Left lung (tissue), 14 donors: Measurements from ENCODE around the gene KCNMB4. TPM values are rescaled to one million over a fixed set of nuclear protein-coding genes. Genes with fewer than 3 reads are reported as not detected.
A peak's percentile ranks its signal among the peaks of the same experiment; 100 is the strongest.

ENCODE experiments used
- ATAC-seq: fragments of 200-7000 bp; cut with Tn5 transposase; one replicate; pipeline ENCODE4 v1.9.1; 2020; ENCODE audit warnings: moderate library complexity
- DNase-seq, 4 donors: peaks; one replicate each; pipeline ENCODE4 v3.0.0-alpha.2; 2013 to 2020
- H3K27ac ChIP-seq, 2 donors: fragments of 200-600 bp; sonication (generic) in 1 of 2; one replicate each; pipeline versions ENCODE4 v1.5.0 to v1.8.0; 2020 to 2021
- H3K27me3 ChIP-seq, 2 donors: fragments of 200-600 bp; sonication (generic) in 1 of 2; one replicate each; pipeline versions ENCODE4 v1.5.0 to v1.8.0; 2020 to 2021
- H3K36me3 ChIP-seq, 2 donors: fragments of 200-600 bp; sonication (generic) in 1 of 2; one replicate each; pipeline versions ENCODE4 v1.5.0 to v1.8.0; 2020 to 2021
- H3K4me1 ChIP-seq, 2 donors: fragments of 200-600 bp; one replicate each; pipeline ENCODE4 v1.8.0; 2021
- H3K4me3 ChIP-seq, 2 donors: fragments of 200-600 bp; sonication (generic) in 1 of 2; one replicate each; pipeline versions ENCODE4 v1.5.0 to v1.8.0; 2020 to 2021; ENCODE audit warnings: mild to moderate bottlenecking in 1 of 2
- H3K9me3 ChIP-seq, 2 donors: fragments of 200-600 bp; sonication (generic) in 1 of 2; one replicate each; pipeline versions ENCODE4 v1.5.0 to v1.8.0; 2020 to 2021
- intact Hi-C, 2 donors: fragments of 100-400 bp; cut with DNase I; formaldehyde crosslinking; loops; one replicate each; pipeline versions ENCODE4 v1.11.2 to v1.14.2; 2022
- long read RNA-seq, 12 donors: library from polyadenylated mRNA in 2 of 12; unstranded in 2 of 12; transcript quantifications; one replicate each; pipeline ENCODE4 v2.0.0 and lab custom pipeline, GENCODE V29; 2019 to 2026
- polyA plus RNA-seq, 6 donors: library from polyadenylated mRNA; unstranded; fragments of 120-200 nt; gene quantifications; one replicate each; pipeline ENCODE4 v1.2.1, GENCODE V29; 2013; ENCODE audit not compliant: insufficient read length in 6 of 6
- total RNA-seq, 2 donors: library from RNA; stranded (reverse); fragmentation: NEBNext Ultra II Directional; extraction: Animal tissue kit (Norgen Biotek cat#: 25700); gene quantifications; one replicate each; pipeline ENCODE4 v1.2.1, GENCODE V29; 2021
- TF ChIP-seq, protein P1 (sequence below), 2 donors: fragments of 200-600 bp; sonication (generic) in 1 of 2; IDR thresholded peaks; one replicate each; pipeline versions ENCODE4 v1.5.0 to v1.8.0; 2021; ENCODE audit warnings: antibody characterized with exemption in 2 of 2
- donor health status: DM: no; HTN: yes; CAD: no.
- donor health status: DM: no; HTN: no; CAD: no.

Gene KCNMB4, protein sequence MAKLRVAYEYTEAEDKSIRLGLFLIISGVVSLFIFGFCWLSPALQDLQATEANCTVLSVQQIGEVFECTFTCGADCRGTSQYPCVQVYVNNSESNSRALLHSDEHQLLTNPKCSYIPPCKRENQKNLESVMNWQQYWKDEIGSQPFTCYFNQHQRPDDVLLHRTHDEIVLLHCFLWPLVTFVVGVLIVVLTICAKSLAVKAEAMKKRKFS
- total RNA-seq, result 1 to 10 TPM; 3.9 to 4.0 TPM
- polyA plus RNA-seq, result 10 to 100 TPM; 18.4 to 24.7 (median 21.4) TPM
- long read RNA-seq, donor 1, full-length matches to known transcripts, result 19 of 19 reads
- long read RNA-seq, donor 1, partial matches to known transcripts, result 0 of 19 reads
- long read RNA-seq, donor 1, other reads (novel, unspliced or antisense), result 0 of 19 reads
- long read RNA-seq, donor 2, full-length matches to known transcripts, result 13 of 13 reads
- long read RNA-seq, donor 2, partial matches to known transcripts, result 0 of 13 reads
- long read RNA-seq, donor 2, other reads (novel, unspliced or antisense), result 0 of 13 reads
- long read RNA-seq, donor 3, full-length matches to known transcripts, result 12 of 12 reads
- long read RNA-seq, donor 3, partial matches to known transcripts, result 0 of 12 reads
- long read RNA-seq, donor 3, other reads (novel, unspliced or antisense), result 0 of 12 reads
- long read RNA-seq, donor 4, full-length matches to known transcripts, result 4 of 4 reads
- long read RNA-seq, donor 4, partial matches to known transcripts, result 0 of 4 reads
- long read RNA-seq, donor 4, other reads (novel, unspliced or antisense), result 0 of 4 reads
- long read RNA-seq, donor 5, full-length matches to known transcripts, result 13 of 13 reads
- long read RNA-seq, donor 5, partial matches to known transcripts, result 0 of 13 reads
- long read RNA-seq, donor 5, other reads (novel, unspliced or antisense), result 0 of 13 reads
- long read RNA-seq, donor 6, full-length matches to known transcripts, result 9 of 9 reads
- long read RNA-seq, donor 6, partial matches to known transcripts, result 0 of 9 reads
- long read RNA-seq, donor 6, other reads (novel, unspliced or antisense), result 0 of 9 reads
- long read RNA-seq, donor 7, full-length matches to known transcripts, result 10 of 10 reads
- long read RNA-seq, donor 7, partial matches to known transcripts, result 0 of 10 reads
- long read RNA-seq, donor 7, other reads (novel, unspliced or antisense), result 0 of 10 reads
- long read RNA-seq, donor 8, full-length matches to known transcripts, result 15 of 15 reads
- long read RNA-seq, donor 8, partial matches to known transcripts, result 0 of 15 reads
- long read RNA-seq, donor 8, other reads (novel, unspliced or antisense), result 0 of 15 reads
- long read RNA-seq, donor 9, result 0 reads
- long read RNA-seq, donor 10, full-length matches to known transcripts, result 1 of 2 reads
- long read RNA-seq, donor 10, partial matches to known transcripts, result 0 of 2 reads
- long read RNA-seq, donor 10, other reads (novel, unspliced or antisense), result 1 of 2 reads
- long read RNA-seq, donor 11, full-length matches to known transcripts, result 23 of 29 reads
- long read RNA-seq, donor 11, partial matches to known transcripts, result 6 of 29 reads
- long read RNA-seq, donor 11, other reads (novel, unspliced or antisense), result 0 of 29 reads
- long read RNA-seq, donor 12, full-length matches to known transcripts, result 12 of 12 reads
- long read RNA-seq, donor 12, partial matches to known transcripts, result 0 of 12 reads
- long read RNA-seq, donor 12, other reads (novel, unspliced or antisense), result 0 of 12 reads

DNA sequence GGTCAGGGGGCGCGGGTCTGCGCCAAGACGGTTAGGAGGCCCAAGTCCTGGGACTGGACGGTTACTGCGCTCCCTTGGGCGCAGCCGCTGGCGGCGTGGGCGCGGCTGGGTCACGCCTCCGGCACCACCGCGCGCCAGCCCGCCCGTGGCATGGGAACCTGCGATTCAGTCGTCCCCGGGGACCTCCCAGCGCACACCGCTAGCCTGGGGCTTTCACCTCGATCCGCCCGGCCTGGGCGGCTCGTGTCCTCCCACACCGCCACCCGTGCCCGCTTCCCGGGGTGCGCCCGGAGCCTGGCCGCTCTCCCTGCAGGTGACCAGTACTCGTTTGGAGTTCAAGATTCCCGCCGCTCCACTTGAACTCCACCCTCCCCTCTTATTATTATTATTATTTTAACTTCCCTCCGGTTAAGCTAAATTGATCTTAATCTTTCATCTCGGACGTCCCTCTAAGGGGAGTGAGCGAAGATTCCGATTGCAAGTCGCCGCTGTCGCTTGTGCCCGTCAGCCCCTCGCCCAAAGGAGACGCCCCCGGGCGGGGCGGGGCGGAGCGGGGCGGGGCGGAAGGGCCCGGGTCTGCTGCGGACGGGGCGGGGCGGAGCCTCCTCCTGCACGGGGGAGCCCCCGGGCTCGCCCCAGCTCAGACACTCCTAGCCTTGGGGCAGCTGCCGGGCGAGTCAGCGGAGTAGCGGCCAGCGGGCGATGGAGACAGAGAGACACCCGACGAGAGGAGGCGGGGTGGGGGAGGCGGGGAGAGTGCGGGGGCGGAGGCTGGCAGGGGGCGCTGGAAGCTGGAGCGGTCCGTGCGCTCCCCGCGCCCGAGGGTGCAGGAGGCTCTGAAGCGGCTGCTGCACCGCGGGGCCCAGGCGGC, at the start of gene KCNMB4:
KCNMB4 (plus strand) TSS at position 643 of the 871 bp plus-strand sequence. CDS start 445 bp downstream, outside the sequence.
- intact Hi-C loops, result no loop called here

DNA sequence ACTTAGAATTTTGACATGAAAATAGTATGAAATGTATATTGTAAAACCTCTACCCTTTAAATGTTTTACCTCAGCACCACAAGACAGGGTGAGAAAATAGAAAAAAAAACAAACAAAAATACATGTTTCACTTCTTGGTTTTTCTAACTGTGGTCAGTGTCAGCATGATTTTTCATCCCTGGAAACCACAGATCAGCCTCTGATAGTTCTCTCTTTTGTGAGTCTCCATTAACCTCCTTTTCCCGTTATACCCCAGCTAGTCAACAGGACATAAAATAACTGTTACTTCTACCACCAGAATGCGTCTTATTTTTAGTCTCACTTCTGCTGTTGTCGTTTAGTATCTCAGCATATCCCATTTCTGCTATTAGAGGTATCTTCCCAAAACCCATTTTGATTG, 48.3 kb upstream of the KCNMB4 start:
- Histone ChIP-seq H3K36me3 (no peaks in the 10 kb centered on the region), H3K27ac (no peak overlapping the region), H3K4me3 (no peak overlapping the region), H3K27me3 (no peaks in the 10 kb centered on the region), H3K9me3 (no peaks in the 10 kb centered on the region), H3K4me1 (peaks cover 0 to 35% of the 10 kb centered on the region in 2 donors)
- ATAC-seq (peak; percentile 32), DNase-seq (peak in 1 of 4 donors; percentile 2)
- intact Hi-C loops, result no loop called here
- TF ChIP-seq, protein P1, sequence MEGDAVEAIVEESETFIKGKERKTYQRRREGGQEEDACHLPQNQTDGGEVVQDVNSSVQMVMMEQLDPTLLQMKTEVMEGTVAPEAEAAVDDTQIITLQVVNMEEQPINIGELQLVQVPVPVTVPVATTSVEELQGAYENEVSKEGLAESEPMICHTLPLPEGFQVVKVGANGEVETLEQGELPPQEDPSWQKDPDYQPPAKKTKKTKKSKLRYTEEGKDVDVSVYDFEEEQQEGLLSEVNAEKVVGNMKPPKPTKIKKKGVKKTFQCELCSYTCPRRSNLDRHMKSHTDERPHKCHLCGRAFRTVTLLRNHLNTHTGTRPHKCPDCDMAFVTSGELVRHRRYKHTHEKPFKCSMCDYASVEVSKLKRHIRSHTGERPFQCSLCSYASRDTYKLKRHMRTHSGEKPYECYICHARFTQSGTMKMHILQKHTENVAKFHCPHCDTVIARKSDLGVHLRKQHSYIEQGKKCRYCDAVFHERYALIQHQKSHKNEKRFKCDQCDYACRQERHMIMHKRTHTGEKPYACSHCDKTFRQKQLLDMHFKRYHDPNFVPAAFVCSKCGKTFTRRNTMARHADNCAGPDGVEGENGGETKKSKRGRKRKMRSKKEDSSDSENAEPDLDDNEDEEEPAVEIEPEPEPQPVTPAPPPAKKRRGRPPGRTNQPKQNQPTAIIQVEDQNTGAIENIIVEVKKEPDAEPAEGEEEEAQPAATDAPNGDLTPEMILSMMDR (IDR thresholded peaks at IDR 0.05), result no peak

More for the DNA sequence above, at the start of gene KCNMB4:
- Histone ChIP-seq H3K4me1 (peaks cover 0 to 16% of the 10 kb centered on the region in 2 donors), H3K9me3 (no peaks in the 10 kb centered on the region), H3K27ac (peak within 1 kb of the TSS in 1 of 2 donors; percentile 25), H3K27me3 (peaks cover 24 to 61% of the 10 kb centered on the region in 2 donors), H3K4me3 (peak within 1 kb of the TSS; percentile 66 to 76), H3K36me3 (no peaks in the 10 kb centered on the region)
- TF ChIP-seq, protein P1 (IDR thresholded peaks at IDR 0.05), result no peak
- ATAC-seq, result peak; percentile 93
- DNase-seq, result peak; percentile 61 to 89 (median 68)

DNA sequence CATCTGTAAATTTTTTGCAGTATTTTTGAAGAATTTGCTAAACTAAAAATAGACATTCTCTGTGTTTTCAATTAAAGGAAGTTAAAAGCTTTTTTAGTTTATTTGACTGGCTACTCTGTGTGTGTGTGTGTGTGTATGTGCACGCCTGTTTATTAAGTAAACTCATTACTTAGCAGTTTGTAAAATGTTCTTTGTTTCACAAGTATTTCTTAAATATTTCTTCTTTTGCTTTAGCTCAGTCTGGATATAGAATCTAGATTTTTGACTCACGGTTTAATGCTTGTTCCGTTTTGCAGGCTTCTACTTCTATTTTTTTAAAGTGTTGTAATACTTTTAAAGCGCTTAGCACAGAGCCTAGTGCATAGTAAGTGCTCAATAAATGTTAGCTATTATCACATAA, 46.5 kb upstream of the KCNMB4 start:
- Histone ChIP-seq H3K9me3 (no peaks in the 10 kb centered on the region), H3K27me3 (no peaks in the 10 kb centered on the region), H3K4me1 (peaks cover 0 to 35% of the 10 kb centered on the region in 2 donors), H3K36me3 (peaks cover 0 to 2% of the 10 kb centered on the region in 2 donors), H3K4me3 (no peak overlapping the region), H3K27ac (peak overlapping the region in 1 of 2 donors; percentile 30)
- intact Hi-C loops, result no loop called here
- DNase-seq (no peak), ATAC-seq (no peak)
- TF ChIP-seq, protein P1 (IDR thresholded peaks at IDR 0.05), result no peak

DNA sequence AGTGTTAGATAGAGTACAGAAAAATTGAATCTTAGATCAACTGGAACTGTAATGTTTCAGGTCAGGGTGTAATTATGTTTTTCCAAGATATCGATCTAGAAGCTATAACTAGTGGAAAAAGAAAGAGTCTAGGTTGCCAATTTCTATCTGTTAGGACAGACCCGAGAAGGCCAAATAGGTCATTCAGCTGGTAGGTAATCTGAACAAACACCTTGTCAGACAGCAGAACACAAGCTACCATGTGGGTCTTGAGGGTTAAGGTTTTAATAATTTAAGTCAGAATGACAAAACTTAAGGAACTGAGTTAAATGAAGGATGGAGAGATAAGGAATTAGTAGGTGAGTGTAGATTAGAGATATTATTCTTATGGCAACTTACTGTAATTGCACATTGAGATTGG, 44.9 kb upstream of the KCNMB4 start:
- Histone ChIP-seq H3K27me3 (no peaks in the 10 kb centered on the region), H3K27ac (no peak overlapping the region), H3K9me3 (no peaks in the 10 kb centered on the region), H3K36me3 (peaks cover 0 to 3% of the 10 kb centered on the region in 2 donors), H3K4me1 (peaks cover 0 to 25% of the 10 kb centered on the region in 2 donors), H3K4me3 (no peak overlapping the region)
- intact Hi-C loops, result no loop called here
- ATAC-seq (no peak), DNase-seq (no peak)
- TF ChIP-seq, protein P1 (IDR thresholded peaks at IDR 0.05), result no peak
